CD4-positive, alpha-beta memory T cell (primary cell): ENCODE measurements around the gene BCR. TPM values are rescaled to one million over a fixed set of nuclear protein-coding genes. Genes with fewer than 3 reads are reported as not detected.
A peak's percentile ranks its signal among the peaks of the same experiment; 100 is the strongest.
"Not testable (repeated sequence)": the region's sequence is repeated elsewhere in the genome, so short reads cannot be mapped to it uniquely, and the experiment has no call there.

ENCODE experiments used
- CTCF ChIA-PET: fragments of 350-600 bp; sonication (Branson Sonifier 250); formaldehyde crosslinking; loops from one replicate; lab custom pipeline; 2021; ENCODE audit warnings: inconsistent platforms; ENCODE audit not compliant: partially characterized antibody; lab: Charles Lee
- POLR2A ChIA-PET: fragments of 350-600 bp; sonication (Branson Sonifier 250); formaldehyde crosslinking; loops from one replicate; lab custom pipeline; 2021; ENCODE audit not compliant: partially characterized antibody; lab: Charles Lee
- DNase-seq, 5 donors: peaks; one replicate each; pipeline versions ENCODE4 v3.0.0 to v3.0.0-alpha.2; 2020 to 2022; ENCODE audit warnings: mixed read lengths in 1 of 5
- H3K27ac ChIP-seq: one replicate; pipeline ENCODE4 v1.7.0; 2013; ENCODE audit warnings: low read depth, low read length
- H3K27me3 ChIP-seq: 2 replicates; pipeline ENCODE4 v1.7.0; 2013; ENCODE audit warnings: mild to moderate bottlenecking, low read length, moderate library complexity; ENCODE audit not compliant: insufficient read depth
- H3K36me3 ChIP-seq: 2 replicates; pipeline ENCODE4 v1.7.0; 2013; ENCODE audit warnings: mild to moderate bottlenecking, low read length, moderate library complexity; ENCODE audit not compliant: insufficient read depth
- H3K4me1 ChIP-seq: 2 replicates; pipeline ENCODE4 v1.7.0; 2013; ENCODE audit warnings: mild to moderate bottlenecking, low read length, moderate library complexity; ENCODE audit not compliant: insufficient read depth
- H3K4me3 ChIP-seq, 2 donors: one replicate each; pipeline ENCODE4 v1.7.0; 2013; ENCODE audit warnings: low read length in 2 of 2, mild to moderate bottlenecking in 1 of 2
- H3K9me3 ChIP-seq, 2 donors: one replicate each; pipeline ENCODE4 v1.7.0; 2013; ENCODE audit warnings: low read length in 2 of 2, control low read depth in 1 of 2; ENCODE audit not compliant: control insufficient read depth in 1 of 2
- H3K27ac Mint-ChIP-seq, 7 donors: one replicate each; pipeline ENCODE4 v1.8.0; 2020 to 2021; ENCODE audit warnings: mixed read lengths in 7 of 7, mild to moderate bottlenecking in 6 of 7, inconsistent platforms in 3 of 7, moderate library complexity in 3 of 7
- H3K27me3 Mint-ChIP-seq, 2 donors: one replicate each; pipeline ENCODE4 v1.8.0; 2020 to 2021; ENCODE audit warnings: mixed read lengths in 2 of 2
- H3K36me3 Mint-ChIP-seq, 2 donors: one replicate each; pipeline ENCODE4 v1.8.0; 2020 to 2021; ENCODE audit warnings: mixed read lengths in 2 of 2, inconsistent platforms in 1 of 2, mild to moderate bottlenecking in 1 of 2
- H3K4me1 Mint-ChIP-seq, 4 donors: one replicate each; pipeline ENCODE4 v1.8.0; 2020 to 2021; ENCODE audit warnings: mixed read lengths in 4 of 4, mild to moderate bottlenecking in 1 of 4
- H3K4me3 Mint-ChIP-seq, 8 donors: one replicate each; pipeline ENCODE4 v1.8.0; 2020 to 2021; ENCODE audit warnings: mixed read lengths in 8 of 8, mild to moderate bottlenecking in 7 of 8, moderate library complexity in 6 of 8, inconsistent platforms in 3 of 8
- H3K9me3 Mint-ChIP-seq, 8 donors: one replicate each; pipeline ENCODE4 v1.8.0; 2020 to 2021; ENCODE audit warnings: mixed read lengths in 8 of 8, mild to moderate bottlenecking in 5 of 8, inconsistent platforms in 3 of 8, moderate library complexity in 1 of 8
- intact Hi-C: fragments of 100-400 bp; cut with micrococcal nuclease; formaldehyde crosslinking; loops from one replicate; pipeline ENCODE4 v1.15.1; 2023
- polyA plus RNA-seq, 2 donors: library from polyadenylated mRNA; unstranded; fragments of 300-500 nt; fragmentation: Illumina TruSeq; gene quantifications; one replicate each; pipeline ENCODE4 v1.2.3, GENCODE V29; 2021
- total RNA-seq, 2 experiments: library from RNA; stranded (reverse); gene quantifications; one replicate each; pipeline ENCODE4 v1.2.3, GENCODE V29; 2021

BCR gene
- total RNA-seq (10 to 100 TPM; 75.3 to 75.6 TPM), polyA plus RNA-seq (10 to 100 TPM in 1 of 2 donors, 1 to 10 TPM in 1; 3.3 to 27.0 TPM)

DNA sequence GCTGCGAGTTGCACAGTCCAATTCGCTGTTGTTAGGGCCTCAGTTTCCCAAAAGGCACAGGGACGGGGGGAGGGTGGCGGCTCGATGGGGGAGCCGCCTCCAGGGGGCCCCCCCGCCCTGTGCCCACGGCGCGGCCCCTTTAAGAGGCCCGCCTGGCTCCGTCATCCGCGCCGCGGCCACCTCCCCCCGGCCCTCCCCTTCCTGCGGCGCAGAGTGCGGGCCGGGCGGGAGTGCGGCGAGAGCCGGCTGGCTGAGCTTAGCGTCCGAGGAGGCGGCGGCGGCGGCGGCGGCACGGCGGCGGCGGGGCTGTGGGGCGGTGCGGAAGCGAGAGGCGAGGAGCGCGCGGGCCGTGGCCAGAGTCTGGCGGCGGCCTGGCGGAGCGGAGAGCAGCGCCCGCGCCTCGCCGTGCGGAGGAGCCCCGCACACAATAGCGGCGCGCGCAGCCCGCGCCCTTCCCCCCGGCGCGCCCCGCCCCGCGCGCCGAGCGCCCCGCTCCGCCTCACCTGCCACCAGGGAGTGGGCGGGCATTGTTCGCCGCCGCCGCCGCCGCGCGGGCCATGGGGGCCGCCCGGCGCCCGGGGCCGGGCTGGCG, at the start of gene BCR:
Gene BCR, plus strand, starts transcription at position 209 of the 592 bp plus-strand sequence. CDS start 452 bp downstream, outside the sequence.
- Mint-ChIP-seq H3K4me3 (peak within 1 kb of the TSS; percentile 91 to 98 (median 94)), H3K36me3 (peaks cover 0 to 16% of the 10 kb centered on the region in 2 donors), H3K27ac (peak within 1 kb of the TSS; percentile 88 to 98 (median 91)), H3K4me1 (peaks cover 44 to 76% (median 60%) of the 10 kb centered on the region in 4 donors), H3K27me3 (no peaks in the 10 kb centered on the region), H3K9me3 (peaks cover 0 to 5% (median 0%) of the 10 kb centered on the region in 8 donors)
- peak; percentile 61 to 66 (median 62) for DNase-seq
- intact Hi-C loops, result loop anchor here (1.0 to 5.0 kb wide), 2 partner anchors 37 to 38 kb away; no protein-coding TSS in a partner anchor
- Histone ChIP-seq H3K4me1 (peaks cover 84% of the 10 kb centered on the region), H3K9me3 (no peaks in the 10 kb centered on the region), H3K4me3 (peak within 1 kb of the TSS; percentile 64 to 69), H3K27ac (peak within 1 kb of the TSS; percentile 58), H3K27me3 (no peaks in the 10 kb centered on the region), H3K36me3 (no peaks in the 10 kb centered on the region)
- CTCF ChIA-PET, result interaction anchor here (1.0 to 17.4 kb wide), 5 partner anchors 25 to 104 kb away, joined by 3 to 423 read pairs (median 3); no protein-coding TSS in a partner anchor
- POLR2A ChIA-PET, result interaction anchor here (1.0 to 3.9 kb wide), 12 partner anchors 35 to 102 kb away, joined by 3 to 31 read pairs (median 10); partner anchors contain the start of genes RAB36 and RSPH14

DNA sequence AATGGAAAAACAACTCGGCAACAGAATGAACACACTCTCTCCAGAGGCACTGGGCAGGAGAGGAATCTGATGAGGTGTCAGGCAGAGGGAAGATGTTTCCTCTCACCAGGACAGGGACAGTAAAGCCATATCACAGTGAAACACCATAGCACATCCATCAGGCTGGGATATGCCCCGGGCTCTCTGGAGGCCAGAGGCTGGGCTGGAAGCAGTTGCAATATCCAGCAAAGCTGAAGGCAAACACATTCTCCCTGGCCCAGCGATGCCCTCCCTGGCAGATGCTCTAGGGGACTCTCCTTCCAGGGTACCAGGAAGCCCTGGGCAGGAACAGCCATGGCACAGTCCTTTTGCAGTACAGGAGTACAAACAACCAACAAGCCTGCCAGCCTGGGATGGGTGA, 49.6 kb upstream of the BCR start:
- no peak overlapping the region for H3K4me3 ChIP-seq
- no peaks in the 10 kb centered on the region for H3K27me3 ChIP-seq
- no peaks in the 10 kb centered on the region for H3K36me3 ChIP-seq
- H3K9me3 Mint-ChIP-seq, result no peaks in the 10 kb centered on the region
- POLR2A ChIA-PET, result interaction anchor here (1.9 to 3.2 kb wide), 2 partner anchors 11 to 14 kb away, joined by 8 read pairs; partner anchors contain the start of genes RAB36 and RSPH14
- H3K4me1 Mint-ChIP-seq, result peaks cover 0 to 8% (median 5%) of the 10 kb centered on the region in 4 donors
- no peak for DNase-seq
- intact Hi-C loops, result no loop called here
- H3K9me3 ChIP-seq, result no peaks in the 10 kb centered on the region
- CTCF ChIA-PET, result interaction anchor here (10.5 kb wide), 1 partner anchor 173 kb away, joined by 185 read pairs; no protein-coding TSS in a partner anchor
- no peaks in the 10 kb centered on the region for H3K36me3 Mint-ChIP-seq
- H3K27ac Mint-ChIP-seq, result peak overlapping the region in 2 of 7 donors; percentile 5 to 68
- H3K27ac ChIP-seq, result no peak overlapping the region
- H3K4me1 ChIP-seq, result no peaks in the 10 kb centered on the region
- H3K4me3 Mint-ChIP-seq, result no peak overlapping the region
- H3K27me3 Mint-ChIP-seq, result no peaks in the 10 kb centered on the region

- H3K4me3 Mint-ChIP-seq, result no peak overlapping the region
- POLR2A ChIA-PET, result interaction anchor here (1.9 to 3.2 kb wide), 2 partner anchors 10 to 12 kb away, joined by 8 read pairs; partner anchors contain the start of genes RAB36 and RSPH14
- no peaks in the 10 kb centered on the region for H3K9me3 Mint-ChIP-seq
- H3K27me3 Mint-ChIP-seq, result no peaks in the 10 kb centered on the region
- H3K4me1 Mint-ChIP-seq, result peaks cover 1 to 21% (median 10%) of the 10 kb centered on the region in 4 donors
- DNase-seq, result no peak
- CTCF ChIA-PET, result interaction anchor here (0.8 to 10.5 kb wide), 7 partner anchors 8 to 424 kb away, joined by 3 to 185 read pairs (median 3); partner anchors contain the start of gene RAB36
- no peak overlapping the region for H3K27ac Mint-ChIP-seq
- Histone ChIP-seq H3K4me1 (peaks cover 11% of the 10 kb centered on the region), H3K36me3 (no peaks in the 10 kb centered on the region), H3K9me3 (no peaks in the 10 kb centered on the region), H3K4me3 (no peak overlapping the region), H3K27ac (no peak overlapping the region), H3K27me3 (no peaks in the 10 kb centered on the region)
- intact Hi-C loops, result no loop called here
- H3K36me3 Mint-ChIP-seq, result no peaks in the 10 kb centered on the region
These were observed 48.4 kb upstream of the BCR start for GRCh38 chr22:23131931-23132330.

- Mint-ChIP-seq H3K36me3 (no peaks in the 10 kb centered on the region), H3K27me3 (no peaks in the 10 kb centered on the region), H3K4me1 (peaks cover 3 to 27% (median 14%) of the 10 kb centered on the region in 4 donors), H3K4me3 (no peak overlapping the region), H3K27ac (peak overlapping the region in 1 of 7 donors; percentile 35), H3K9me3 (no peaks in the 10 kb centered on the region)
- DNase-seq, result no peak
- Histone ChIP-seq H3K4me1 (peaks cover 17% of the 10 kb centered on the region), H3K27ac (no peak overlapping the region), H3K36me3 (no peaks in the 10 kb centered on the region), H3K9me3 (no peaks in the 10 kb centered on the region), H3K4me3 (no peak overlapping the region), H3K27me3 (no peaks in the 10 kb centered on the region)
- CTCF ChIA-PET, result interaction anchor here (0.9 to 10.5 kb wide), 7 partner anchors 9 to 424 kb away, joined by 3 to 185 read pairs (median 3); partner anchors contain the start of gene RAB36
- intact Hi-C loops, result no loop called here
- POLR2A ChIA-PET, result interaction anchor here (1.9 to 3.2 kb wide), 2 partner anchors 9 to 12 kb away, joined by 8 read pairs; partner anchors contain the start of genes RAB36 and RSPH14
These were observed 47.8 kb upstream of the BCR start for GRCh38 chr22:23132376-23133091.

GRCh38 chr22:23133922-23134321, 46.4 kb upstream of the BCR start:
- no peak overlapping the region for H3K27ac ChIP-seq
- H3K27ac Mint-ChIP-seq, result peak overlapping the region in 2 of 7 donors; percentile 51 to 64

DNA sequence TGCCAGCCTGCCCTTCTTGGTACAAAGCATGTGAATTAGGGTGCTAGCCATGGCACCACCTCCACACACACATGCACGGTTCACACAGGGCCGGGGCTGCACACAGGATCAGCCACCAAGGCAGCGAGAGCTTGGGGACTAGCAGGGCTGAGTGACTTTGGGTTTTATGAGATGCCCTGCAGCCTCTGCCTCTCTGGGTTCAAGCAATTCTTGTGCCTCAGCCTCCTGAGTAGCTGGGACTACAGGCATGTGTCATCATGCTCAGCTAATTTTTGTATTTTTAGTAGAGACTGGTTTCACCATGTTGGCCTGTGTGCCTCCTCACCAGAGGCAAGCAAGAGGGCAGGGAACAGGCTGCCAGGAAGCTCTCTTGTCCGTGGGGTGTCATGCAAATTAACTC, 43.3 kb upstream of the BCR start:
- H3K27me3 Mint-ChIP-seq, H3K27me3 ChIP-seq, H3K9me3 Mint-ChIP-seq, CTCF ChIA-PET, H3K36me3 Mint-ChIP-seq, H3K36me3 ChIP-seq, DNase-seq, H3K9me3 ChIP-seq, H3K4me3 ChIP-seq: not testable (repeated sequence)
- H3K4me1 Mint-ChIP-seq, result peaks cover 18 to 60% (median 38%) of the 10 kb centered on the region in 4 donors
- POLR2A ChIA-PET, result interaction anchor here (1.6 to 2.0 kb wide), 4 partner anchors 9 to 66 kb away, joined by 7 to 12 read pairs (median 10); partner anchors contain the start of genes BCR and GNAZ
- peak overlapping the region; percentile 64 to 99 (median 96) for H3K27ac Mint-ChIP-seq
- H3K27ac ChIP-seq, result peak overlapping the region; percentile 61
- peaks cover 52% of the 10 kb centered on the region for H3K4me1 ChIP-seq
- H3K4me3 Mint-ChIP-seq, result peak overlapping the region in 4 of 8 donors; percentile 20 to 89 (median 45)
- intact Hi-C loops, result loop anchor here (5.0 kb wide), 1 partner anchor 70 kb away; no protein-coding TSS in a partner anchor

More at GRCh38 chr22:23133922-23134321, 46.4 kb upstream of the BCR start:
- Mint-ChIP-seq H3K9me3 (no peaks in the 10 kb centered on the region), H3K27me3 (no peaks in the 10 kb centered on the region), H3K36me3 (no peaks in the 10 kb centered on the region), H3K4me3 (no peak overlapping the region), H3K4me1 (peaks cover 9 to 34% (median 23%) of the 10 kb centered on the region in 4 donors)
- intact Hi-C loops, result no loop called here
- ChIA-PET POLR2A (interaction anchor here (3.2 kb wide), 1 partner anchor 11 kb away, joined by 8 read pairs; the partner anchor contains the start of gene RAB36), CTCF (interaction anchor here (10.5 kb wide), 1 partner anchor 176 kb away, joined by 185 read pairs; no protein-coding TSS in a partner anchor)
- Histone ChIP-seq H3K4me3 (no peak overlapping the region), H3K9me3 (no peaks in the 10 kb centered on the region), H3K36me3 (no peaks in the 10 kb centered on the region), H3K27me3 (no peaks in the 10 kb centered on the region), H3K4me1 (peaks cover 31% of the 10 kb centered on the region)
- DNase-seq, result no peak
